LHCN-M2 (cell line): Measurements from ENCODE around the gene EPS8L2. TPM values are rescaled to one million over a fixed set of nuclear protein-coding genes. Genes with fewer than 3 reads are reported as not detected.

Experiments used
- DNase-seq: peaks from one replicate; pipeline ENCODE4 v3.0.0-alpha.2; 2012; ENCODE audit warnings: low read depth
- polyA plus RNA-seq: library from polyadenylated mRNA; unstranded; fragments of >200 nt; gene quantifications from one replicate; pipeline ENCODE4 v1.2.1, GENCODE V29; 2012; ENCODE audit warnings: missing spikeins
- total RNA-seq: library from RNA; depleted of rRNA; stranded (reverse); fragments of >200 nt; gene quantifications from 2 replicates; pipeline ENCODE4 v1.2.3, GENCODE V29; 2014; rRNA removed

EPS8L2 gene
- 10.9 and 16.9 TPM in 2 replicates for total RNA-seq
- polyA plus RNA-seq: 20.4 TPM

GRCh38 chr11:705646-706438 is at the start of gene EPS8L2:
Gene EPS8L2 (plus strand): TSS chr11:706231. CDS start chr11:709408, 3,177 bp downstream.
- no peak for DNase-seq

GRCh38 chr11:656426-656825 is 49.6 kb upstream of the EPS8L2 start:
- no peak for DNase-seq

GRCh38 chr11:656866-657265 is 49.2 kb upstream of the EPS8L2 start:
- DNase-seq: no peak

GRCh38 chr11:657691-658126 is 48.3 kb upstream of the EPS8L2 start:
- DNase-seq: no peak

- no peak for DNase-seq
These were observed 46.4 kb upstream of the EPS8L2 start for GRCh38 chr11:659532-660085.

- no peak for DNase-seq
These were observed 45.8 kb upstream of the EPS8L2 start for GRCh38 chr11:660281-660680.

GRCh38 chr11:660681-661444 is 45.2 kb upstream of the EPS8L2 start:
- no peak for DNase-seq

- peak; percentile 51 for DNase-seq
These were observed 43.2 kb upstream of the EPS8L2 start for GRCh38 chr11:662689-663274.

GRCh38 chr11:665062-665703 is 40.8 kb upstream of the EPS8L2 start:
- DNase-seq: peak; percentile 83

- peak; percentile 78 for DNase-seq
These were observed 40.2 kb upstream of the EPS8L2 start for GRCh38 chr11:665704-666281.

- no peak for DNase-seq
These were observed 32.2 kb upstream of the EPS8L2 start for GRCh38 chr11:673866-674265.

GRCh38 chr11:674406-674805 is 31.6 kb upstream of the EPS8L2 start:
- DNase-seq: no peak

- no peak for DNase-seq
These were observed 27.7 kb upstream of the EPS8L2 start for GRCh38 chr11:678297-678696.

GRCh38 chr11:679271-680207 is 26.5 kb upstream of the EPS8L2 start:
- DNase-seq: no peak

GRCh38 chr11:680476-680875 is 25.6 kb upstream of the EPS8L2 start:
- no peak for DNase-seq

GRCh38 chr11:680970-681369 is 25.1 kb upstream of the EPS8L2 start:
- DNase-seq: no peak

- no peak for DNase-seq
These were observed 19.4 kb upstream of the EPS8L2 start for GRCh38 chr11:686451-687243.

GRCh38 chr11:687751-688150 is 18.3 kb upstream of the EPS8L2 start:
- DNase-seq: no peak

GRCh38 chr11:688681-689080 is 17.4 kb upstream of the EPS8L2 start:
- no peak for DNase-seq
